HCT116 (cell line): ENCODE results near the gene GUK1. TPM values are rescaled to one million over a fixed set of nuclear protein-coding genes. Genes with fewer than 3 reads are reported as not detected.
A peak's percentile ranks its signal among the peaks of the same experiment; 100 is the strongest.

Source experiments
- ATAC-seq: fragments of 200-7000 bp; cut with Tn5 transposase; 2 replicates; pipeline ENCODE4 v1.9.1; 2020; ENCODE audit warnings: mild to moderate bottlenecking, moderate library complexity
- Bru-seq: library from RNA; stranded (reverse); fragments of 400-500 nt; gene quantifications from one replicate; lab custom pipeline; 2021; lab: Mats Ljungman, UMichigan
- BruChase-seq, 2 experiments: library from RNA; stranded (reverse); fragments of 400-500 nt; gene quantifications; one replicate each; lab custom pipeline; 2021; lab: Mats Ljungman, UMichigan
- BruUV-seq: library from RNA; stranded (reverse); fragments of 400-500 nt; replicated peaks from 2 replicates; lab custom pipeline; 2021; lab: Mats Ljungman, UMichigan
- CTCF ChIA-PET: fragments of 300-600 bp; sonication (Branson Sonifier 250); formaldehyde crosslinking; loops from one replicate; lab custom pipeline; 2021; ENCODE audit warnings: antibody characterized with exemption; lab: Charles Lee
- POLR2A ChIA-PET: fragments of 300-600, 350-600 bp; sonication (Branson Sonifier 250); formaldehyde crosslinking; loops from one replicate; lab custom pipeline; 2021; ENCODE audit warnings: antibody characterized with exemption; lab: Charles Lee
- RAD21 ChIA-PET, 2 experiments: fragments of 300-600 bp; sonication (Branson Sonifier 250); formaldehyde crosslinking; loops; one replicate each; lab custom pipeline; 2023; ENCODE audit warnings: low total read pairs in 2 of 2; ENCODE audit not compliant: uncharacterized antibody in 2 of 2, unreplicated experiment in 2 of 2, low non-redundant PET in 1 of 2; lab: Charles Lee
- DNase-seq: peaks from one replicate; pipeline ENCODE4 v3.0.0-alpha.2; 2010; ENCODE audit warnings: low read depth, low spot score
- H2AFZ ChIP-seq: fragments of 200-600 bp; shearing (Covaris generic), sonication (generic); 2 replicates; pipeline ENCODE4 v1.6.1; 2017; ENCODE audit warnings: low read depth, mixed run types, mixed read lengths, antibody characterized with exemption, low read length; ENCODE audit not compliant: poor library complexity, severe bottlenecking
- H3K27ac ChIP-seq: 2 replicates; pipeline ENCODE4 v1.5.1; 2012; ENCODE audit warnings: low read depth, low read length
- H3K27me3 ChIP-seq: fragments of 200-600 bp; sonication (generic); 2 replicates; pipeline ENCODE4 v1.6.1; 2016; ENCODE audit warnings: mixed run types, low read length, mixed read lengths; ENCODE audit not compliant: insufficient read depth
- H3K36me3 ChIP-seq, 2 experiments: fragments of 200-500 bp in 1 of 2; fragments of 200-600 bp in 1 of 2; sonication (Bioruptor generic) in 1 of 2; sonication (generic) in 1 of 2; 2 replicates each; pipeline versions ENCODE4 v1.5.1 to v1.6.1; 2014 to 2016; ENCODE audit warnings: low read length in 2 of 2, inconsistent platforms in 1 of 2, mixed read lengths in 1 of 2, mixed run types in 1 of 2; ENCODE audit not compliant: insufficient read depth in 2 of 2, control insufficient read depth in 1 of 2
- H3K4me1 ChIP-seq, 2 experiments: fragments of 200-600 bp in 1 of 2; sonication (generic) in 1 of 2; 2 replicates each; pipeline versions ENCODE4 v1.5.1 to v1.6.1; 2012 to 2017; ENCODE audit warnings: low read length in 2 of 2, inconsistent platforms in 1 of 2, mild to moderate bottlenecking in 1 of 2, mixed read lengths in 1 of 2, mixed run types in 1 of 2, moderate library complexity in 1 of 2; ENCODE audit not compliant: insufficient read depth in 2 of 2, control insufficient read depth in 1 of 2
- H3K4me2 ChIP-seq: fragments of 200-600 bp; sonication (generic); 2 replicates; pipeline ENCODE4 v1.6.1; 2017; ENCODE audit warnings: mixed run types, low read length, mixed read lengths
- H3K4me3 ChIP-seq, 2 experiments: fragments of 200-600 bp in 1 of 2; sonication (generic) in 1 of 2; replicated peaks in 1 of 2; 2 replicates each; pipeline ENCODE4 v1.5.1; 2011 to 2016; ENCODE audit warnings: low read length in 2 of 2, control low read depth in 1 of 2, low read depth in 1 of 2, mild to moderate bottlenecking in 1 of 2, mixed read lengths in 1 of 2, mixed run types in 1 of 2
- H3K79me2 ChIP-seq: fragments of 200-600 bp; sonication (generic); 2 replicates; pipeline ENCODE4 v1.6.1; 2017; ENCODE audit warnings: mild to moderate bottlenecking, mixed run types, low read length, moderate library complexity, mixed read lengths; ENCODE audit not compliant: insufficient read depth
- H3K9ac ChIP-seq: fragments of 200-600 bp; sonication (generic); 2 replicates; pipeline ENCODE4 v1.6.1; 2016; ENCODE audit warnings: low read length, mixed read lengths
- H3K9me2 ChIP-seq: fragments of 200-600 bp; sonication (generic), shearing (Covaris generic); 2 replicates; pipeline ENCODE4 v1.6.1; 2017; ENCODE audit warnings: mixed run types, mild to moderate bottlenecking, moderate library complexity; ENCODE audit not compliant: insufficient read depth
- H3K9me3 ChIP-seq, 2 experiments: fragments of 200-500 bp in 1 of 2; fragments of 200-600 bp in 1 of 2; sonication (Bioruptor generic) in 1 of 2; sonication (generic) in 1 of 2; 2 replicates each; pipeline ENCODE4 v1.6.1; 2014 to 2017; ENCODE audit warnings: low read length in 2 of 2, mixed read lengths in 2 of 2, inconsistent platforms in 1 of 2, low read depth in 1 of 2, mild to moderate bottlenecking in 1 of 2, mixed run types in 1 of 2, moderate library complexity in 1 of 2; ENCODE audit not compliant: control insufficient read depth in 1 of 2, insufficient read depth in 1 of 2
- H4K20me1 ChIP-seq: fragments of 200-600 bp; sonication (generic), shearing (Covaris generic); 2 replicates; pipeline ENCODE4 v1.6.1; 2017; ENCODE audit warnings: mixed run types, mild to moderate bottlenecking, moderate library complexity; ENCODE audit not compliant: insufficient read depth
- EGR1 ChIP-seq: IDR thresholded peaks from 2 replicates; pipeline ENCODE4 v1.6.1; 2012; ENCODE audit warnings: low read depth
- ELF1 ChIP-seq: IDR thresholded peaks from 2 replicates; pipeline ENCODE4 v1.6.1; 2012; ENCODE audit warnings: low read depth, borderline replicate concordance
- EZH2 ChIP-seq: fragments of 200-600 bp; sonication (generic); IDR thresholded peaks from 2 replicates; pipeline ENCODE4 v1.6.1; 2017; ENCODE audit warnings: antibody characterized with exemption, mixed run types
- EZH2phosphoT487 ChIP-seq: fragments of 200-600 bp; IDR thresholded peaks from 2 replicates; pipeline ENCODE4 v1.6.1; 2018; ENCODE audit warnings: antibody characterized with exemption, borderline replicate concordance
- JUND ChIP-seq: IDR thresholded peaks from 2 replicates; pipeline ENCODE4 v1.6.1; 2012
- MAX ChIP-seq: IDR thresholded peaks from 2 replicates; pipeline ENCODE4 v1.6.1; 2012
- POLR2A ChIP-seq: IDR thresholded peaks from 2 replicates; pipeline ENCODE4 v1.7.0; 2011; ENCODE audit warnings: borderline replicate concordance; ENCODE audit not compliant: insufficient read depth, insufficient read length; ENCODE audit errors: extremely low read depth
- POLR2AphosphoS5 ChIP-seq: IDR thresholded peaks from 2 replicates; pipeline ENCODE4 v1.6.1; 2011; ENCODE audit warnings: mild to moderate bottlenecking, low read depth, low read length, moderate library complexity
- SIN3A ChIP-seq: IDR thresholded peaks from 2 replicates; pipeline ENCODE4 v1.6.1; 2012; ENCODE audit warnings: low read depth
- SP1 ChIP-seq: IDR thresholded peaks from 2 replicates; pipeline ENCODE4 v1.6.1; 2012; ENCODE audit warnings: low read depth
- TCF7L2 ChIP-seq: IDR thresholded peaks from 2 replicates; pipeline ENCODE4 v1.7.0; 2011; ENCODE audit warnings: borderline replicate concordance, inconsistent platforms; ENCODE audit not compliant: insufficient read depth, insufficient read length; ENCODE audit errors: extremely low read depth
- YY1 ChIP-seq: IDR thresholded peaks from 2 replicates; pipeline ENCODE4 v1.6.1; 2011; ENCODE audit warnings: low read length, low read depth, moderate library complexity, mild to moderate bottlenecking; ENCODE audit not compliant: insufficient replicate concordance; ENCODE audit errors: extremely low read depth
- ZFX ChIP-seq: fragments of 450-650 bp; IDR thresholded peaks from 2 replicates; pipeline ENCODE4 v1.6.1; 2017
- ZNF274 ChIP-seq: fragments of 200-500 bp; sonication (Bioruptor generic); IDR thresholded peaks from 2 replicates; pipeline ENCODE4 v1.6.1; 2014; ENCODE audit warnings: mild to moderate bottlenecking, low read depth, low read length, inconsistent platforms
- intact Hi-C: fragments of 100-400 bp; cut with micrococcal nuclease; formaldehyde crosslinking; loops from 2 replicates; pipeline ENCODE4 v1.10.0; 2022
- long read RNA-seq: library from polyadenylated mRNA; unstranded; transcript quantifications from one replicate; pipeline ENCODE4 v2.0.0, GENCODE V29; 2021; ENCODE audit not compliant: unreplicated experiment
- polyA plus RNA-seq: library from polyadenylated mRNA; unstranded; fragments of >200 nt; gene quantifications from 2 replicates; pipeline ENCODE4 v1.2.1, GENCODE V29; 2012; ENCODE audit warnings: missing spikeins
- total RNA-seq: library from RNA; stranded (reverse); gene quantifications from one replicate; pipeline ENCODE4 v1.2.1, GENCODE V29; 2021; ENCODE audit not compliant: unreplicated experiment

Gene GUK1
- total RNA-seq (145 TPM), Bru-seq, nascent RNA (percentile 65 among the genes with signal in this experiment), BruChase-seq, experiment 1, labeled RNA remaining after a 6-hour chase (percentile 81 among the genes with signal in this experiment), BruChase-seq, experiment 2, labeled RNA remaining after a 2-hour chase (percentile 82 among the genes with signal in this experiment)
- polyA plus RNA-seq, result 238 and 297 TPM in 2 replicates
- long read RNA-seq, transcript GUK1-210 (8 exons, 990 nt), result major isoform, 94 of 193 reads
- long read RNA-seq, transcript GUK1-201 (9 exons, 1,084 nt), result minor isoform, 28 of 193 reads
- long read RNA-seq, partial matches to known transcripts, result 7 of 193 reads
- long read RNA-seq, other reads (novel, unspliced or antisense), result 54 of 193 reads

- ATAC-seq (peak; percentile 96), DNase-seq (peak; percentile 100)
- H3K79me2 ChIP-seq, result peaks cover 49% of the 10 kb centered on the region
- no peaks in the 10 kb centered on the region for H3K36me3 ChIP-seq
- ChIA-PET CTCF (interaction anchor here (0.9 kb wide), 1 partner anchor 26 kb away, joined by 3 read pairs; the partner anchor contains the start of gene IBA57), POLR2A (interaction anchor here (0.8 kb wide), 2 partner anchors 13 to 25 kb away, joined by 3 to 5 read pairs; partner anchors contain the start of gene IBA57), RAD21 (no interaction called here)
- no peak within 1 kb of the TSS for H2AFZ ChIP-seq
- H3K27ac ChIP-seq, result peak within 1 kb of the TSS; percentile 79
- intact Hi-C loops, result loop anchor here (1.0 to 2.0 kb wide), 2 partner anchors 25 to 31 kb away; partner anchors contain the start of genes IBA57 and MRPL55
- H3K4me3 ChIP-seq, result peak within 1 kb of the TSS; percentile 98
- peaks cover 3% of the 10 kb centered on the region; the same call in 1 of the 2 replicates for H3K27me3 ChIP-seq
- no peaks in the 10 kb centered on the region for H4K20me1 ChIP-seq
- H3K9me3 ChIP-seq, result no peaks in the 10 kb centered on the region
- H3K4me2 ChIP-seq, result peak within 1 kb of the TSS; percentile 99
- no peaks in the 10 kb centered on the region for H3K9me2 ChIP-seq
- peaks cover 0 to 17% of the 10 kb centered on the region in 2 experiments; a peak in 3 of 4 replicates for H3K4me1 ChIP-seq
- TSS peak; percentile 67 for BruUV-seq
- TF ChIP-seq POLR2AphosphoS5 (peak; percentile 88), YY1 (peak; percentile 3), TCF7L2 (peak; percentile 99), ELF1 (no peak), EGR1 (peak; percentile 93), MAX (peak; percentile 79; the same call in 1 of the 2 replicates), ZNF274 (no peak), EZH2phosphoT487 (no peak), ZFX (peak; percentile 88), EZH2 (no peak), POLR2A (peak; percentile 54), SP1 (peak; percentile 95), JUND (no peak; the same call in 1 of the 2 replicates), SIN3A (peak; percentile 88)
- H3K9ac ChIP-seq, result peak within 1 kb of the TSS; percentile 93
These were observed at the start of gene GUK1 for GRCh38 chr1:228139931-228140723. Gene GUK1 (plus strand): TSS chr1:228140279. CDS start chr1:228140303, 24 bp downstream.
